Right lobe of liver (tissue), 6 donors: ENCODE results near the gene SOST. TPM values are rescaled to one million over a fixed set of nuclear protein-coding genes. Genes with fewer than 3 reads are reported as not detected.

Source experiments
- ATAC-seq, 4 donors: fragments of 200-7000 bp; cut with Tn5 transposase; one replicate each; pipeline ENCODE4 v1.9.1; 2020; ENCODE audit warnings: mild to moderate bottlenecking in 4 of 4, moderate library complexity in 4 of 4
- DNase-seq, 3 donors: peaks; one replicate each; pipeline ENCODE4 v3.0.0-alpha.2; 2020
- H3K27ac ChIP-seq, 3 donors: fragments of 200-600 bp; one replicate each; pipeline ENCODE4 v1.8.0; 2022
- H3K27me3 ChIP-seq, 2 donors: fragments of 200-600 bp; one replicate each; pipeline ENCODE4 v1.8.0; 2022
- H3K36me3 ChIP-seq, 4 donors: fragments of 200-600 bp; sonication (generic) in 1 of 4; one replicate each; pipeline versions ENCODE4 v1.5.1 to v1.8.0; 2017 to 2022; ENCODE audit warnings: control low read depth in 1 of 4
- H3K4me1 ChIP-seq, 4 donors: fragments of 200-600 bp; sonication (generic) in 1 of 4; one replicate each; pipeline versions ENCODE4 v1.5.1 to v1.8.0; 2017 to 2022; ENCODE audit warnings: control low read depth in 1 of 4
- H3K4me3 ChIP-seq, 3 donors: fragments of 200-600 bp; one replicate each; pipeline ENCODE4 v1.8.0; 2022
- H3K9me3 ChIP-seq, 4 donors: fragments of 200-600 bp; sonication (generic) in 1 of 4; one replicate each; pipeline versions ENCODE4 v1.5.1 to v1.8.0; 2017 to 2022; ENCODE audit warnings: control low read depth in 1 of 4
- POLR2A ChIP-seq: fragments of 450-650 bp; IDR thresholded peaks from one replicate; pipeline ENCODE4 v1.6.1; 2017; ENCODE audit warnings: antibody characterized with exemption, mild to moderate bottlenecking
- whole genome bisulfite sequencing: methylation state at CpG from one replicate; pipeline ENCODE4 v1.1.6; 2018; ENCODE audit warnings: low coverage, low lambda C conversion rate; ENCODE audit not compliant: insufficient coverage; ENCODE audit errors: missing lambda C conversion rate; 5-methylcytosine and 5-hydroxymethylcytosine counted together
- intact Hi-C, 2 donors: fragments of 100-400 bp; cut with DNase I; formaldehyde crosslinking; loops; one replicate each; pipeline versions ENCODE4 v1.11.2 to v1.14.1; 2022
- total RNA-seq, 6 experiments: library from RNA; depleted of rRNA in 2 of 6; stranded (reverse); fragments of >200 nt in 2 of 6; fragmentation: NEBNext Ultra II Directional in 3 of 6; extraction: Animal tissue kit (Norgen Biotek cat#: 25700) in 3 of 6; gene quantifications; one replicate each; pipeline versions ENCODE4 v1.1.0 to v1.2.4, GENCODE V29; 2016 to 2023
- TF ChIP-seq, protein P1 (sequence below), 4 donors: fragments of 200-600 bp in 3 of 4; fragments of 450-650 bp in 1 of 4; IDR thresholded peaks; one replicate each; pipeline versions ENCODE4 v1.5.1 to v1.8.0; 2016 to 2022; ENCODE audit warnings: antibody characterized with exemption in 4 of 4, mild to moderate bottlenecking in 2 of 4
- donor health status: DM: no; HTN: yes; CAD: no.
- donor health status: DM: no; HTN: no; CAD: no.
- donor health status: DM: no; HTN: no; CAD: no.
- donor health status: DM: no; HTN: yes; CAD: no.
- donor health status: DM: no; HTN: yes; CAD: no.

The SOST gene
- total RNA-seq, 6 experiments from 2014 or later: not detected

DNA sequence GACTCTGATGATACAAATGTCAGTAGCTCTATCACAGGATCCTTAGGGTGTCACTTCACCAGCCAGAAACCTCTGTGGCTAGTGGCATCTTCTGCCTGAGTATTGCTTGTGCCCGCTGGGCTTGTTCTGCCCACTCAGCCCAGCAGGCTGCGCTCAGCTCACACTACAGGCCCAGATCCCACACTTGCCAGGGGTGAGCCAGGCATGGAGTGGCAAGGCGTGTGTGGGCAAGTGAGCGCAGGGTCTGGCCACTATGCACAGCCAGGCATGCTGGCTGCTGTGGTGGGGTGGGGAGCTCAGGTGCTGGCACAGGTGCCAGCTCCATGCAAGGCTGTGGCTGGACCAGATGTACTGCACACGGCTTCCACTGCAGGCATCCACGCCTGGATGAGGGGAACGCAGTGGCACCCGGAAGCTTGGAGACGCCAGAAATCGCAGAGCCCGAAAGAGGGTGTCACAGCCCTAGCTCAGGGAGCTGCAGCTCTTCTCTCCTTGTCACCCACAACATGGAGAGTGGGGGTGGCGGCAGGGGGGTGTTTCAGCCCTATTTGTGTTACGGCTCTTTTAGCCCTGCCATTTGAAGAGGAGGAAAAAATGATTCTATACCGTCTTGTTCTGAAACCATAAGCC, 31.8 kb upstream of the SOST start:
- Histone ChIP-seq H3K9me3 (no peaks in the 10 kb centered on the region), H3K36me3 (no peaks in the 10 kb centered on the region), H3K27ac (no peak overlapping the region), H3K4me1 (no peaks in the 10 kb centered on the region), H3K4me3 (no peak overlapping the region), H3K27me3 (no peaks in the 10 kb centered on the region)
- 91% methylated on average over 4 of the region's 14 CpGs for WGBS
- TF ChIP-seq, protein P1, sequence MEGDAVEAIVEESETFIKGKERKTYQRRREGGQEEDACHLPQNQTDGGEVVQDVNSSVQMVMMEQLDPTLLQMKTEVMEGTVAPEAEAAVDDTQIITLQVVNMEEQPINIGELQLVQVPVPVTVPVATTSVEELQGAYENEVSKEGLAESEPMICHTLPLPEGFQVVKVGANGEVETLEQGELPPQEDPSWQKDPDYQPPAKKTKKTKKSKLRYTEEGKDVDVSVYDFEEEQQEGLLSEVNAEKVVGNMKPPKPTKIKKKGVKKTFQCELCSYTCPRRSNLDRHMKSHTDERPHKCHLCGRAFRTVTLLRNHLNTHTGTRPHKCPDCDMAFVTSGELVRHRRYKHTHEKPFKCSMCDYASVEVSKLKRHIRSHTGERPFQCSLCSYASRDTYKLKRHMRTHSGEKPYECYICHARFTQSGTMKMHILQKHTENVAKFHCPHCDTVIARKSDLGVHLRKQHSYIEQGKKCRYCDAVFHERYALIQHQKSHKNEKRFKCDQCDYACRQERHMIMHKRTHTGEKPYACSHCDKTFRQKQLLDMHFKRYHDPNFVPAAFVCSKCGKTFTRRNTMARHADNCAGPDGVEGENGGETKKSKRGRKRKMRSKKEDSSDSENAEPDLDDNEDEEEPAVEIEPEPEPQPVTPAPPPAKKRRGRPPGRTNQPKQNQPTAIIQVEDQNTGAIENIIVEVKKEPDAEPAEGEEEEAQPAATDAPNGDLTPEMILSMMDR (IDR thresholded peaks at IDR 0.05): peak in 1 of 4 donors; percentile 24
- no peak for TF ChIP-seq POLR2A
- intact Hi-C loops: no loop called here
- DNase-seq (no peak), ATAC-seq (peak in 2 of 4 donors; percentile 34 to 47)

DNA sequence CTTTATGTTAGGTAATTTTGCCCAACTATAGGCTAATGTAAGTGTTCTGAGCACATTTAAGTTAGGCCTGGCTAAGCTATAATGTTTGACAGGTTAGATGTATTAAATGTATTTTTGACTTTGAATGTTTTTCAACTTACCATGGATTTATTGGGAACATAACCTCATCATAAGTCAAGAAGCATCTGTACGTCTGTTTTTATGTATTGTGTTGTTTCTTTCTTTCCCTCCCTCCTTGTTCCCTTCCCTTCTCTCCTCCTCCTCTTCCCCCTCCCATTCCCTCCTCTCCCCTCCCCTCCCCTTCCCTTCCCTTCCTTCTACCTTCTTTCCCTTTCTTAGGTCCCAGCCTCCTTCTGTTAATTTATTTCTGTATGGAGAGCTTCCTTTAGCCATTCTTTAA, 30.9 kb upstream of the SOST start:
- Histone ChIP-seq H3K9me3 (no peaks in the 10 kb centered on the region), H3K27ac (no peak overlapping the region), H3K27me3 (no peaks in the 10 kb centered on the region), H3K36me3 (no peaks in the 10 kb centered on the region), H3K4me1 (no peaks in the 10 kb centered on the region), H3K4me3 (no peak overlapping the region)
- no peak for DNase-seq
- no peak for ATAC-seq
- intact Hi-C loops: loop anchor here in 1 of 2 donors (10.0 kb wide), 1 partner anchor 55 kb away; the partner anchor contains the start of gene CD300LG
- no peak for TF ChIP-seq POLR2A
- TF ChIP-seq, protein P1 (IDR thresholded peaks at IDR 0.05): no peak
- WGBS: 90% methylated on average over 1 of the region's 1 CpG

DNA sequence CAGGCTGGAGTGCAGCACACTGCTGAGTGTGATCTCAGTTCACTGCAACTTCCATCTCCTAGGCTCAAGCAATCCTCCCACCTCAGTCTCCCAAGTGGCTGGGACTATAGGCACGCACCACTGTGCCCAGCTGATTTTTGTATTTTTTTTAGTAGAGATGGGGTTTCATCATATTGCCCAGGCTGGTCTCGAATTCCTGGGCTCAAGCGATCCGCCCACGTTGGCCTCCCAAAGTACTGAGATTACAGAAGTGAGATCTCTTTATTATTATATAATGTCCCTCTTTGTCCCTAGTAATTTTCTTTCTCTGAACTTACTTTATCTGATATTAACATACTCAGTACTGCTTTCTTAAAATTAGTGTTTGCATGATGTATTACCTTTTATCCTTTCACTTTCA, 29.9 kb upstream of the SOST start:
- Histone ChIP-seq H3K4me1 (peaks cover 0 to under 1% (median 0%) of the 10 kb centered on the region in 4 donors), H3K27me3 (no peaks in the 10 kb centered on the region), H3K36me3 (no peaks in the 10 kb centered on the region), H3K9me3 (no peaks in the 10 kb centered on the region), H3K4me3 (no peak overlapping the region), H3K27ac (no peak overlapping the region)
- 68% methylated on average over 4 of the region's 5 CpGs for WGBS
- ATAC-seq (no peak), DNase-seq (no peak)
- intact Hi-C loops: loop anchor here in 1 of 2 donors (10.0 kb wide), 1 partner anchor 56 kb away; the partner anchor contains the start of gene CD300LG
- no peak for TF ChIP-seq POLR2A
- TF ChIP-seq, protein P1 (IDR thresholded peaks at IDR 0.05): no peak

DNA sequence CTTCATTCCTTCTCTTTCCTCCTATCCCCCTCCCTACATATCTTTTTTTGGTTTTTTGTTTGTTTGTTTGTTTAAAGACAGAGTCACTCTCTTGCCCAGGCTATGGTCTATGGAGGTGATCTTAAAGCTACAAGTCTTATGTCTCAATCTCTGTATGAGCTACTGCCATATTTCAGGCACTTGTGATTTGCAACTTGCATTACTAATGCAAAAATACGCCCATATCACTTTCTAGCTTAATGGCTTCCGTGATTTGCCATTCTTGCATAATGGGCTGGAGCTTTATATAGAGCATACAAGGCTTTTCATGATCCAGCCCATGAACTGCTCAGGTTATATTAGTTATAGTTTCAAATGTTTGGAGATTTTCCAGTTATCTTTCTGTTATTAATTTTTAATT, 29.1 kb upstream of the SOST start:
- TF ChIP-seq, protein P1 (IDR thresholded peaks at IDR 0.05): no peak
- TF ChIP-seq POLR2A: no peak
- Histone ChIP-seq H3K9me3 (no peaks in the 10 kb centered on the region), H3K36me3 (no peaks in the 10 kb centered on the region), H3K4me3 (no peak overlapping the region), H3K27ac (no peak overlapping the region), H3K27me3 (no peaks in the 10 kb centered on the region), H3K4me1 (peaks cover 0 to 9% (median 0%) of the 10 kb centered on the region in 4 donors)
- intact Hi-C loops: loop anchor here in 1 of 2 donors (10.0 kb wide), 1 partner anchor 57 kb away; the partner anchor contains the start of gene CD300LG
- ATAC-seq: no peak
- no peak for DNase-seq
- 65% methylated on average over 2 of the region's 2 CpGs for WGBS
